Chondrocyte (in vitro differentiated cells): ENCODE measurements around the gene GZMM. TPM values are rescaled to one million over a fixed set of nuclear protein-coding genes. Genes with fewer than 3 reads are reported as not detected.

Experiments used
- DNase-seq: peaks from one replicate; pipeline ENCODE4 v3.0.0; 2021; ENCODE audit warnings: mixed read lengths, low spot score
- H3K27ac Mint-ChIP-seq: one replicate; pipeline ENCODE4 v1.8.0; 2021; ENCODE audit warnings: mild to moderate bottlenecking, moderate library complexity, mixed read lengths; ENCODE audit not compliant: unreplicated experiment
- H3K27me3 Mint-ChIP-seq: 2 replicates; pipeline ENCODE4 v1.8.0; 2021; ENCODE audit warnings: low read depth, mixed read lengths
- H3K36me3 Mint-ChIP-seq: 2 replicates; pipeline ENCODE4 v1.8.0; 2021; ENCODE audit warnings: low read depth, mixed read lengths
- H3K4me1 Mint-ChIP-seq: 2 replicates; pipeline ENCODE4 v1.8.0; 2021; ENCODE audit warnings: low read depth, mild to moderate bottlenecking, mixed read lengths
- H3K4me3 Mint-ChIP-seq: one replicate; pipeline ENCODE4 v1.8.0; 2021; ENCODE audit warnings: mild to moderate bottlenecking, moderate library complexity, mixed read lengths; ENCODE audit not compliant: unreplicated experiment
- H3K9me3 Mint-ChIP-seq: 2 replicates; pipeline ENCODE4 v1.8.0; 2021; ENCODE audit warnings: low read depth, mixed read lengths
- CTCF ChIP-seq: fragments of 200-600 bp; sonication (generic); IDR thresholded peaks from 2 replicates; pipeline ENCODE4 v1.5.0; 2021; ENCODE audit warnings: antibody characterized with exemption, mild to moderate bottlenecking, moderate library complexity
- total RNA-seq: library from RNA; stranded (reverse); gene quantifications from 3 replicates; pipeline ENCODE4 v1.2.1, GENCODE V29; 2021

The GZMM gene
- total RNA-seq, 1 donor from 2014 or later: not detected

DNA sequence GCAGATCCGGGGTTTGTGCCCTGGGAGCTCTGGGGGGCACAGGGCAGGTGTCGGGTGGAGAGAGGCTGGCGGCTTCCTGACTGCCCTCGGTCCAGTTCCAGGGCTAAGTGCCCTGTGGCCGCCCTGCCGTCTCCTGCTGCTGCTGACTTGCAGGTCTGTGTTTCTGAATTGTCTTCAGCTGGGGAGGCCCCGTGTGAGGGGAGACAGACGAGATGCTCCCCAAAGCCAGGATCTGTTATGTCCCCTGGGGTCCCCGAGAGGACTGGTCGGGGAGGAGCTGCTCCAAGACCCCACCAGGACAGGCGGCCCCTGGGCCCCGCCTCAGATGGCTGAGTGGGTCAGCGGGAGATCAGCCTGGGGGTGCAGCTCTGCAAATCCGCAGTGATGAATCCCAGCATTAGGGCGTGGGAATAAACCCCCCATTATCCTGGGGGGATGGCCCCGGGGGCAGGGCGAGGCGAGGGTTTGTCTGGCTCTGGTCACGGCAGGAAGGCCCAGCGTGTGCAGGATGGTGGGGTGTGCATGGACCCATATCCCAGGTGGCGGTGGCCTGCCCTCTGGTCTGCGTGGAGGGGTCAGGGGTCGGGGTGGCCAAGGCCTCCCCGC, 50.5 kb downstream of the GZMM start:
- Mint-ChIP-seq H3K4me1 (peaks cover 8% of the 10 kb centered on the region), H3K27me3 (peaks cover 16% of the 10 kb centered on the region), H3K4me3 (no peak overlapping the region), H3K36me3 (no peaks in the 10 kb centered on the region), H3K9me3 (no peaks in the 10 kb centered on the region), H3K27ac (no peak overlapping the region)
- TF ChIP-seq CTCF: no peak
- no peak for DNase-seq

GRCh38 chr19:595326-596262, 51.7 kb downstream of the GZMM start:
- Mint-ChIP-seq H3K4me3 (no peak overlapping the region), H3K36me3 (no peaks in the 10 kb centered on the region), H3K27ac (no peak overlapping the region), H3K9me3 (no peaks in the 10 kb centered on the region), H3K27me3 (peaks cover 14% of the 10 kb centered on the region), H3K4me1 (peaks cover 5% of the 10 kb centered on the region)
- no peak for DNase-seq
- TF ChIP-seq CTCF: no peak

DNA sequence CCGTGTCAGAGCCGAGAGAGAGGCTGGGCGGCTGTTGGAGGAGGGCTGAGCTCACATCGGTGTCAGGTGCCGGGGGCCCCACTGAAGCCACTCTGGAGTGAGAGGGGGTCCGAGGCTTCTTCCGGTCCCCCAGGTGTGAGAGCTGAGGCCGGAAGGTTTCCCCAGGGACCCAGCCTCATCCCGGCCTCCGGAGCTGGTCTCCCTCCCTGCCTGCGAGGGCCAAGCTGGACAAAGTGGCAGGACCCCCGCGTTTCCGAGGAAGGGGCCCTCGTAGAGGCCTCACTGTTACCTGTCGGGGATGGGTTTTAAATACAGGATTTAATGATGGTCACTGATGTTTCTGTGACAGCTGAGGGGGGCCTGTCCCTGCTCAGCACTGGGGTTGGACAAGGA, 52.4 kb downstream of the GZMM start:
- H3K36me3 Mint-ChIP-seq: no peaks in the 10 kb centered on the region
- peaks cover 3% of the 10 kb centered on the region for H3K4me1 Mint-ChIP-seq
- H3K27me3 Mint-ChIP-seq: peaks cover 12% of the 10 kb centered on the region
- DNase-seq: no peak
- TF ChIP-seq CTCF: no peak
- H3K4me3 Mint-ChIP-seq: no peak overlapping the region
- H3K9me3 Mint-ChIP-seq: no peaks in the 10 kb centered on the region
- no peak overlapping the region for H3K27ac Mint-ChIP-seq

DNA sequence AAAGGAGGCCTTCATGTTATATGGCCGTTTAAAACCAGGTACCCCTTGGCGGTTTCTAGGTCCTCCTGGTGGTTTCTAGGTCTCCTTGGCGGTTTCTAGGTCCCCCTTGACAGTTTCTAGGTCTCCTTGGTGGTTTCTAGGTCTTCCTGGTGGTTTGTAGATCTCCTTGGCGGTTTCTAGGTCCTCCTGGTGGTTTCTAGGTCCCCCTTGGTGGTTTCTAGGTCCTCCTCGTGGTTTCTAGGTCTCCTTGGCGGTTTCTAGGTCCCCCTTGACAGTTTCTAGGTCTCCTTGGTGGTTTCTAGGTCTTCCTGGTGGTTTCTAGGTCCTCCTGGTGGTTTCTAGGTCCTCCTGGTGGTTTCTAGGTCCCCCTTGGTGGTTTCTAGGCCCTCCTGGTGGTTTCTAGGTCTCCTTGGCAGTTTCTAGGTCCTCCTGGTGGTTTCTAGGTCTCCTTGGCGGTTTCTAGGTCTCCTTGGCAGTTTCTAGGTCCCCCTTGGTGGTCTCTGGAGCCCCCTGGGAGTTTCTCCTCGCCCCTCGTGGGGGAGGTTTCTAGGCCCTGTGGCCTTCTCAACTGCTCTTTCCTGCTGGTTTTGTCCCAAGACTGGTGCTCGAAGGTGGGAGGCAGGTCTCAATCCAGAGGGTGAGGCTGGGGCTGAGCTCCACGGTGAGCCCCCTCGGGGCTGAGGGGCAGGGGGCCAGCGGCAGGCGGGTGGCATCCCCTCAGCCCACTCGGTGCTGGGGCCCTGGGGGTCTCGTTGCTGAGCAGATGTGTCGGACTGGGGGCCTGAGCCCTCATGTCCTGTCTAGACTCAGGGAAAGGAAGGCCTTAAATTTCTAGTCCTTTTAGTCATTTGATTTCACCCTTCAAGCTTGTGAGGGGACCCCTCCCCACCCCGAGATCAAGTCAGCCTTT, 53.8 kb downstream of the GZMM start:
- H3K9me3 Mint-ChIP-seq: no peaks in the 10 kb centered on the region
- peaks cover 9% of the 10 kb centered on the region for H3K27me3 Mint-ChIP-seq
- no peak for TF ChIP-seq CTCF
- H3K36me3 Mint-ChIP-seq: no peaks in the 10 kb centered on the region
- no peak overlapping the region for H3K4me3 Mint-ChIP-seq
- no peak overlapping the region for H3K27ac Mint-ChIP-seq
- H3K4me1 Mint-ChIP-seq: no peaks in the 10 kb centered on the region
- DNase-seq: no peak

Other genes starting within 250 kb of the GZMM start
- 40.2 to 44.5 TPM (median 42.4 TPM) in 3 replicates for gene MIER2, start 199.3 kb upstream of the GZMM start, total RNA-seq
- 1.1 to 1.4 TPM (median 1.4 TPM) in 3 replicates for gene C2CD4C, start 134.9 kb upstream of the GZMM start, total RNA-seq
- 26.9 to 50.9 TPM (median 47.8 TPM) in 3 replicates for gene SHC2, start 83.0 kb upstream of the GZMM start, total RNA-seq
- 0.59 to 0.92 TPM (median 0.62 TPM) in 3 replicates for gene MADCAM1, start 47.6 kb upstream of the GZMM start, total RNA-seq
- gene TPGS1, start 36.6 kb upstream of the GZMM start, total RNA-seq: 18.3 to 22.6 TPM (median 21.3 TPM) in 3 replicates
- gene CDC34, start 12.3 kb upstream of the GZMM start, total RNA-seq: 41.4 to 71.1 TPM (median 66.9 TPM) in 3 replicates
- 440 to 503 TPM (median 452 TPM) in 3 replicates for gene BSG, start 28.5 kb downstream of the GZMM start, total RNA-seq
- 6.2 to 6.8 TPM (median 6.7 TPM) in 3 replicates for gene HCN2, start 45.8 kb downstream of the GZMM start, total RNA-seq
- 27.3 to 35.8 TPM (median 35.5 TPM) in 3 replicates for gene POLRMT, start 89.5 kb downstream of the GZMM start, total RNA-seq
- gene FGF22, start 95.8 kb downstream of the GZMM start, total RNA-seq: not detected in 3 replicates
- 29.3 to 36.3 TPM (median 29.5 TPM) in 3 replicates for gene RNF126, start 119.2 kb downstream of the GZMM start, total RNA-seq
- 267 to 316 TPM (median 312 TPM) in 3 replicates for gene FSTL3, start 132.3 kb downstream of the GZMM start, total RNA-seq
- not detected in 3 replicates for gene PRSS57, start 151.4 kb downstream of the GZMM start, total RNA-seq
- 166 to 182 TPM (median 175 TPM) in 3 replicates for gene PALM, start 164.9 kb downstream of the GZMM start, total RNA-seq
- 1.5 to 2.2 TPM (median 1.6 TPM) in 3 replicates for gene MISP, start 207.1 kb downstream of the GZMM start, total RNA-seq